AG10803 (cell line): ENCODE data around the gene IRF7.
"Not testable (repeated sequence)": the region's sequence is repeated elsewhere in the genome, so short reads cannot be mapped to it uniquely, and the experiment has no call there.

Experiments
- DNase-seq: peaks from one replicate; pipeline ENCODE4 v3.0.0; 2010; ENCODE audit warnings: low read depth
- H3K4me3 ChIP-seq: 2 replicates; pipeline ENCODE4 v1.5.1; 2011; ENCODE audit warnings: mild to moderate bottlenecking, low read length, control low read depth
- TF ChIP-seq, protein P1 (sequence below): conservative IDR thresholded peaks from 2 replicates; pipeline ENCODE4 v1.5.1; 2011; ENCODE audit warnings: mild to moderate bottlenecking, low read length, control low read depth, inconsistent platforms

IRF7 gene

DNA sequence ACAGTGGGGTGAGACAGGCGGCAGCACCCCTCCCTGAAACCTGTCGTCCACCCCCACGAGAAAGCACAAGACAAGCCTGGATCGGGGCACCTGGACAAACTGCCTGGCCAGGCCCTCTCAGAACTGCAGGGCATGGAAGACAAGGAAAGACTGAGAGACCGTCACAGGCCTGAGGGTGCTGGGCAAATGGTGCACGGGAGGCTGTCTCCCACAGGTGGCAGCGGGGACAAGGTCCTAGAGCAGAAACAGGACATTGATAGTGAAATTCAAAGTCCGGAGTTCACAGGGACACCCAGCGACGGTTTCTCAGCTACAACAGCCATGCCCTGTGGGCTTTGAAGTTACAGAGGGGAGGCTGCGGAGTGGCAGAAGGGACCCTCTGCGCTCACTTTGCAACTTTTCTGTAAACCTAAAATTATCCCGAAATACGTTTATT lies 42.0 kb upstream of the IRF7 start:
- DNase-seq: no peak
- H3K4me3 ChIP-seq: no peak overlapping the region
- TF ChIP-seq, protein P1, sequence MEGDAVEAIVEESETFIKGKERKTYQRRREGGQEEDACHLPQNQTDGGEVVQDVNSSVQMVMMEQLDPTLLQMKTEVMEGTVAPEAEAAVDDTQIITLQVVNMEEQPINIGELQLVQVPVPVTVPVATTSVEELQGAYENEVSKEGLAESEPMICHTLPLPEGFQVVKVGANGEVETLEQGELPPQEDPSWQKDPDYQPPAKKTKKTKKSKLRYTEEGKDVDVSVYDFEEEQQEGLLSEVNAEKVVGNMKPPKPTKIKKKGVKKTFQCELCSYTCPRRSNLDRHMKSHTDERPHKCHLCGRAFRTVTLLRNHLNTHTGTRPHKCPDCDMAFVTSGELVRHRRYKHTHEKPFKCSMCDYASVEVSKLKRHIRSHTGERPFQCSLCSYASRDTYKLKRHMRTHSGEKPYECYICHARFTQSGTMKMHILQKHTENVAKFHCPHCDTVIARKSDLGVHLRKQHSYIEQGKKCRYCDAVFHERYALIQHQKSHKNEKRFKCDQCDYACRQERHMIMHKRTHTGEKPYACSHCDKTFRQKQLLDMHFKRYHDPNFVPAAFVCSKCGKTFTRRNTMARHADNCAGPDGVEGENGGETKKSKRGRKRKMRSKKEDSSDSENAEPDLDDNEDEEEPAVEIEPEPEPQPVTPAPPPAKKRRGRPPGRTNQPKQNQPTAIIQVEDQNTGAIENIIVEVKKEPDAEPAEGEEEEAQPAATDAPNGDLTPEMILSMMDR: no peak

DNA sequence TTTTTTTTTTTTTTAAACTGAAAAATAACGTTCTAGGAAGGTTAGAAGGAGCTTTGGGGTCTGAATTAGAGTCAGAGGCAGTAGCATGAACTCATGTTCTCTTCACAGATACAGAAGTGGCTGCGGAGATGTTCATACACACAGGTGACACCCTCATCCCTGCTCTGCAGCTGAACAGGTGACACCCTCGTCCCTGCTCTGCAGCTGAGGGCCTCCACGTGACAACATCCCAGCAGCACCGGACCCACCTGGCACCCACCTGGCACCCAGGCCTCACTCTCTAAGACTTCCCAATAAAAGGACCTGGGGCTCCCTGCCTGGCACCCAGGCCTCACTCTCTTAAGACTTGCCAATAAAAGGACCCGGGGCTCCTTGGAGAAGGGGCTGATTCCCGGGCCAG lies 41.1 kb upstream of the IRF7 start:
- TF ChIP-seq, protein P1: no peak
- no peak for DNase-seq
- H3K4me3 ChIP-seq: no peak overlapping the region

DNA sequence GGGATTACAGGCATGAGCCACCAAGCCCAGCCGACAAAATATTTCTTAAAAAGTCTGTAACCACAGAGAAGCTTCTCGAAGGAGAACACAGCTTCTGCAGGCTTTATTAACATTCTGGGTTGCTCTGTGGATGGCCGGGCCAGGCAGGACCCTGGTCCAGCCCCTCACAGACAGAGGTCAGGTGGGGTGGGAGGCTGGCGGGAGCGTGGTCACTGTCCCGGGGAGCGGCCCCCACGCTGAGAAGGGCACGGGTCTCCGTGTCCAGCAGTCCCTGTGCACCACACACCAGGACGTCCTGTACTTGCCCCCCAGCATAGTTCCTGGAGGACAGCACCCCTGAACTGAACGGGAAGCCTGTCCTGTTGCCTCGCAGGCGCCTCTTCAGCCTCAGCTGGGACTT lies 40.7 kb upstream of the IRF7 start:
- no peak overlapping the region for H3K4me3 ChIP-seq
- TF ChIP-seq, protein P1: no peak
- no peak for DNase-seq

DNA sequence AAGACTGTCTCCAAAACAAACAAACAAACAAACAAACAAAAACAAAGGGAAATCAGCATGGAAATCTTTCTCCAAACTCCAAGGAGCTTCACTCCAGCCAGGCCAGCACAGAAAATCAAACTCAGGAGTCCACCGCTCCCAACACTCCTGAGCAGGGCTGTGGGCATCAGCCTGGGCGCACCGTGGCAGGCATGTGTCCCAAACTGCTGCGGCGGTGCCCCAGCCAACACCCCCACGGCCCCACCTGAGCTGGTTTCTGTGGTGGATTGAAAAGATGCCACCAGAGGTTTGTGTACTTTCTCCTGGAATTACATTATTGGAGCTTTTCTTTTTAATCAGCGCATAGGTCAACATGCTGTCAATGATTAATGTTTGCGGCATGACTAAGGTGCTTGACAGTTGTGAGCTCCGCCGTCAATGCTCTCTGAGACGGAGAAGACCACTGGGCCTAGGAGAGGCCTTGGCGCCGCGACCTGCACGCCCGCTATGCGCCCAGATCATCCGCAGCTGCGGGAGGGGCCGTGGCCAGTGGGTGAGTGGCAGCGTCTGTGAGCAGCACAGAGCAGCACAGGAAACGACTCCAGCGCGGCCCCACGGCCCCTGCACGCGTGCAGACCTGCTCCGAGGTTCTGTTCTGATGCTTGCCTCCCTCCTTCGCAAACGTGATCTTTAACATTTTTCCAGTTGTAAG lies 39.4 kb upstream of the IRF7 start:
- DNase-seq: no peak
- no peak overlapping the region for H3K4me3 ChIP-seq
- TF ChIP-seq, protein P1: no peak

DNA sequence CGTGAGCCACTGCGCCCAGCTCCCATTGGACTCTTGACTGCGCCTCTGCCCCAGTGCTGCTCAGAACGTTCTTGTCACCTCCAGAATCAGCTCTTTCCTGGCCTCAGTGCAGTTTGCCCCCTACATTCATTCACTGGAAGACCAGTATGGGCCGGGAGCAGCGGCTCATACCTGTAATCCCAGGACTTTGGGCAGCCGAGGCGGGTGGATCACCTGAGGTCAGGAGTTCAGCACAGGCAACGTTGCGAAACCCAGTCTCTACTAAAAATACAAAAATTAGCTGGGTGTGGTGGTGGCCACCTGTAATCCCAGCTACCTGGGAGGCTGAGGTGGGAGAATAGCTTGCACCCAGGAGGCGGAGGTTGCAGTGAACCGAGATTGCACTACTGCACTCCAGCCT lies 38.7 kb upstream of the IRF7 start:
- H3K4me3 ChIP-seq, DNase-seq: not testable (repeated sequence)

DNA sequence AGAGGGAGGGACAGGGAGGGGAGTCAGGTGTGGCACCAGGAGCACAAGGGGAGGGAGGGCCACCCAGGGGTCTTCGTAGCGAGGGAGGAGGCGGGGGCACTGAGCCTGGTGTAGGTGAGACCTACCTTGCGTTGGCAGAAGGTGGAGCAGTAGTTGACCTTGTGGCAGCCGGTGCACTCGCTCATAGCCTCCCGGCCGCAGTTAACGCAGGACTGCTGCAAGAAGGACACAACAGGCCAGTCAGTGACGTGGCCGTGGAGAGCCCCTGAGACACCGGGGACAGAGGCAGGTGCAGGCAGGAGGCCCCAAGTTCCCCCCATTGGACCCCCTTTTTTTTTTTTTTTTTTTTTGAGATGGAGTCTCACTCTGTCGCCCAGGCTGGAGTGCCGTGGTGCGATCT lies 38.1 kb upstream of the IRF7 start:
- H3K4me3 ChIP-seq: no peak overlapping the region
- TF ChIP-seq, protein P1: no peak
- no peak for DNase-seq

DNA sequence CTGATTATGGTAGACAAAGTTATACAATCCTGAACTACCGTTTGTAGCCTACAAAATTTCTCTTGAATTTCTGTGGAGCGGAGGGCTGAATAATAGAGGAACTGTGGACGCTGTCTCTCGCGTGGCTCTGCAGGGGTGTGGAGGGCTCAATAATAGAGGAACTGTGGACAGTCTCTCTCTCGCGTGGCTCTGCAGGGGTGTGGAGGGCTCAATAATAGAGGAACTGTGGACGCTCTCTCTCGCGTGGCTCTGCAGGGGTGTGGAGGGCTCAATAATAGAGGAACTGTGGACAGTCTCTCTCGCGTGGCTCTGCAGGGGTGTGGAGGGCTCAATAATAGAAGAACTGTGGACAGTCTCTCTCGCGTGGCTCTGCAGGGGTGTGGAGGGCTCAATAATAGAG lies 37.4 kb upstream of the IRF7 start:
- DNase-seq, H3K4me3 ChIP-seq: not testable (repeated sequence)

DNA sequence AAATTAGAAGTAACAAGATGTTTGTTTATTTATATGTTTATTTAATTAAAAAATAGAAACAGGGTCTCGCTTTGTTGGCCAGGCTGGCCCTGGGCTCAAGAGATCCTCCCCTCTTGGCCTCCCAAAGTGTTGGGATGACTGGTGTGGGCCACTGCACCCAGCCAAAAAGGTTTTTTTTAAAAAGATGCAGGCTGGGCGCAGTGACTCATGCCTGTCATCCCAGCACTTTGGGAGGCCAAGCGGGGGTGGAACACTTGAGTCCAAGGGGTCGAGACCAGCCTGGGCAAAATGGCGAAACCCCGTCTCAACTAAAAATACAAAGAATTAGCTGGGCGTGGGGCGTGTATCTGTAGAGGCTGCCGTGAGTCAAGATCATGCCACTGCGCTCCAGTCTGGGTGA lies 34.7 kb upstream of the IRF7 start:
- no peak overlapping the region for H3K4me3 ChIP-seq
- no peak for DNase-seq
- TF ChIP-seq, protein P1: no peak

DNA sequence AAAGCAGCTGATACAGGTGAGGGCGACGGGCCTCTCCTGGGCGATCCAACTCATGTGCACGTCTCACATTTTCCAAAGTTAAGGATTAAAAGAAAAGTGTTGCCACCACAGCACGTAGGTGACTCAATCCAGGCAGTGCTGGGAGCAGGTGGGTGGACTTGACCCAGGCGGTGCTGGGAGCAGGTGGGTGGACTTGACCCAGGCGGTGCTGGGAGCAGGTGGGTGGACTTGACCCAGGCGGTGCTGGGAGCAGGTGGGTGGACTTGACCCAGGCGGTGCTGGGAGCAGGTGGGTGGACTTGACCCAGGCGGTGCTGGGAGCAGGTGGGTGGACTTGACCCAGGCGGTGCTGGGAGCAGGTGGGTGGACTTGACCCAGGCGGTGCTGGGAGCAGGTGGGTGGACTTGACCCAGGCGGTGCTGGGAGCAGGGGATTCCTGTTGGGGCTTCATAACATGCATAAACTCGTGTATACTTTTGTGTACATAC lies 32.0 kb upstream of the IRF7 start:
- H3K4me3 ChIP-seq, DNase-seq: not testable (repeated sequence)
